GM19099 (cell line): ENCODE data around the gene DPY19L3.

Source experiments
- POLR2A ChIP-seq: IDR thresholded peaks from 3 replicates; pipeline ENCODE4 v1.6.1; 2011; ENCODE audit warnings: low read depth; ENCODE audit not compliant: insufficient read length; ENCODE audit errors: extremely low read depth

DPY19L3 gene

GRCh38 chr19:32418155-32418554, 12.6 kb downstream of the DPY19L3 start:
- TF ChIP-seq POLR2A: no peak

DNA sequence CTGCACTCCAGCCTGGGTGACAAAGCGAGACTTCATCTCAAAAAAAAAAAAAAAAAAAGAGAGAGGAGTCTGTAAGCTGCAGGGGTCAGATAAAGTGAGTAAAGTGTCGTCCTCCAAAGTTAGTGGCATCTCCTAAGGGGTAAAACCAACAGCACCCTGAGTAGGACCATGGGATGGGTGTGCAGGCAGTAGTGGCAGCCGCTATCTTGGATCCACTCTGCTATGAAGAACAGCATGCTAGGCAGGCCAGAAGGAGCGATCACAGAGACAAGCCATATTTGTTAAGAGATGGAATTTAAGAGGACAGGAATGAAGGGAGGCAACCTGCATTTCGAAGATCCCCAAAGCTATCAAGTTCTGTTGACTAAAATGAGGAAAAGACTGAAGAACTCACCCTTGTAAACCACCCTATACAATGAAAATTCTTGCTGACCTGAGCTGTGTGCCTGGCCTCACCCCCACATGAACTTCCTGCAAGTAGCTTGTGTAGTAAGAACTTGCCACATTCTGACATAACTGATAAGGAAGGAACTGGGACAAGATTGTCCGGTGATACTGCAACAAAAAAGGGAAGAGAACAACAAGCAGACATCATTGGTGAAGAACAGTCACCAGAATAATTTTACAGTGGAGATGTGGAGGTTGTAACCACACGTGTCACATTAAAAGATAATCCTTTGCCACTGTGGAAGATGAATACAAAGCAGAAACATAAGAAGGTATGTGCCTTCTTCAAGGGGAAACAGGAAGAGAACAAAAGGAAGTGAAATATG, 16.2 kb downstream of the DPY19L3 start:
- TF ChIP-seq POLR2A: no peak

- no peak for TF ChIP-seq POLR2A
These were observed 16.9 kb downstream of the DPY19L3 start for GRCh38 chr19:32422435-32422834.

DNA sequence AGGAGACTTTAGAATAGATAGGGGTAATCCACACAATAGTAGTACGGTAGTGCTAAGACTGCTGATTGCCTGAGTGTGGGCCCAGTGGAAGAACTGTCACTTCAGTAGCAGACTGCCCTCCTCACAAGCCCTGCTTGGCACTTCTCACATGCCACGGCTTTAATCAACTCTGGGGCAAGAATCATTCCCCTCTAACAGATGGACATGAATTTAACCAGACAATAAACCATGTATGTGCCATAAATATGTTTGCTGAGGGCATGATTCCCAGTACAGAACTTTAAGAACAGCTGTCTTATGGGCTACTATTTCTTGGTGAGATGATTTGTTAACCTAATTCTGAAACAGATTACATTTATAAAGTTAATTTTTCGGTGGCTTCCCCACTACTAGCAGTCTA, 22.0 kb downstream of the DPY19L3 start:
- TF ChIP-seq POLR2A: no peak

DNA sequence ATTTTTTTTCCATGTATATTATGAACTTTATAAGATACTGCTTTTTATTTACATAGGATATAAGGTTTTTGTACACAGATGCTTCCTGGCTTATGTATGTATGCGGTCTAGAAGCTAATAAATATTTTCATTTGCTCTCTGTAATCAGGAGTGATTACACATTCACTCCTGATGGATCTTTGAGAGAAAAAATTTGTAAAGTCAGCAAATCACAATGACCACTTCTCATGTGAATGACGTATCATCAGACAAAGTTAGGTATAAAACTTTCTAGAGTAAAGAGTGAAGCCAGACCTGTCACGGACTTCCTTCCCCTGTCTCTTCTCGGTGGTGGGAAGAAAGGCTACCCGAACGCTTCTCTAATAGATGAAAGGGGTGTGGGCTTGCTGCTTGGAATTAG, 31.1 kb downstream of the DPY19L3 start:
- no peak for TF ChIP-seq POLR2A

DNA sequence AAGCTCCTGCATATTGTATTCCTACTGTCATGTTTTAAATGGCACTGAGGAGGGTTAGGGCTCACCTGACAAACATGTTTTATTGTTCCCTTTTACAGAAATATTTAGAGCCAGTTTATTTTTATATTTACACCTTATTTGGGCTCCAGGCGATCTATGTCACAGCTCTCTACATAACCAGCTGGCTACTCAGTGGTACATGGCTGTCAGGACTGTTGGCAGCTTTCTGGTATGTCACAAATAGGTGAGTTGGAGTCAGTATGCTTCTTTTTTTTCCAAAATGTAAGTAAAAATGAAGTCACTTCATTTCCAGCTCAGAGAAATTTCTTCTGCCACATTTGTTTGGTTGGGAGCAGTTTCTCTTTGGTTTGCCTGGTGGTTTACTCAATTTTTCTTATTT, 31.5 kb downstream of the DPY19L3 start:
- no peak for TF ChIP-seq POLR2A

GRCh38 chr19:32438751-32439150, 33.2 kb downstream of the DPY19L3 start:
- no peak for TF ChIP-seq POLR2A

DNA sequence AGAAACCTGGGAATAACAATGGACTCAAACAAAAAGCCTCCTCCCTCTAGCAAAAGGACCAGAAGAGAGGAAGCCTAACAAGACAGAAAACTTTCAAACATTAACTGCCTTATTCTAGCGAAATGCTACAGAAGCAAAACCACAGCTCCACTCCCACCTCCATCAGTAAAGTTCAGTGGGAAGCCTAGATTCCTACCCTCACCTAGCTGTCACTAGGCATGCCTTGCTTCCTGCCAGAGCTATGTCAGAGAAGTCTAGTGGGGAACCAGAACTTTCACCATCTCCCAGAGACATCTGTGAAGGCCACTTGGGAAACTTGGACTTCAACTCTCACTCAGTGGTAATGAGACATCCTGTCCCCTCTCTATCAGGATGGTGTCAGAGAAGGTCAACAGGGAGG, 37.1 kb downstream of the DPY19L3 start:
- no peak for TF ChIP-seq POLR2A

DNA sequence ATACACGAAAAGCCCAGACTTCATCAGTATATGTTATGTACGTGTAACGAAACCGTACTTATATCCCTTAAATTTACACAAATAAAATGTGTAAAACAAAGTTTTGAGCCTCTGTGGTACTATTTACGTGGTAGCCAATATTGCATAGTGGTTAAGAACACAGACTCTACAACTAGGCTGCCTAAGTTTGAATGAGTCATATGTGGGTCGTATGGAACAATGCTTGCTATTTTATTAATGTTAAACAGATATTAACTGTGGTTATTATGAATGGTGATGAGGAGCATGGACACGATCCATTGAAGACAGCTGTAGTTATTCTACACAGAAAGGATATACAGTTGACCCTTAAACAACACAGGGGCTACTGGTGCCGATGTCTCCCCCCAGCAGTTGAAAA, 42.5 kb downstream of the DPY19L3 start:
- TF ChIP-seq POLR2A: no peak

DNA sequence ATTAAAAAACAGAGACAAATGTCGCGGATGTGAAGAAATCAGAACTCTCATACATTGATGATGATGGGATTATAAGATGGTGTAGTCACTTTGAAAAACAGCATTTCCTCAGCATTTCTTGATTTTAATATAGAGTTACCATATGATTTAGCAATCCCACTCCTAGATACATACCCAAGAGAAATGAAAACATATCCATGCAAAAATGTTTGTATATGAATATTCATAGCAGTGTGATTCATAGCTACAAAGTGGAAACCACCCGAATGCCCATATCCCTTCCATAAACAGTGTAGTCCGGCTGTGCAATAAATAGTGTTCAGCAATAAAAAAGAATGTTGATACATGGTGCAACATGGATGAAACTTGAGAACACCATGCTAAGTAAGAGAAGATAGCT, 44.6 kb downstream of the DPY19L3 start:
- no peak for TF ChIP-seq POLR2A

DNA sequence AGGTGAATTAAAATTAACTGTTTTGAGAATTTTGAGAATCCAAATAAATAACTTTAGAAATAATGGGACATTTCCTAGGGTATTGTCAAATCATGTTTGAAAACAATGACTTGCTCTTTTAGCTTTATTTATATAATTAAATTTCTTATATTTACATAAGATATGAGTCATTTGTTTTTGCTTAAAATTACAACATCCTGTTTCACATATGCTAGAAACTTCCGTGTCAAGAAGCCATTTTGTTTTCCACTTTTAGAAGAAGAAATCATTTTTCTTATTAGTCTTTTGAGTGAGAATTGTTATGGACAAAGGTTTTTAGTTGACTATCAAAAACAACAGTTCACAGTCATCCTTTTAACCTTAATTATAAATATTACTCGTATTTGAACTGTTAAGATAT, 48.2 kb downstream of the DPY19L3 start:
- TF ChIP-seq POLR2A: no peak

GRCh38 chr19:32456406-32456805, 50.8 kb downstream of the DPY19L3 start:
- no peak for TF ChIP-seq POLR2A

DNA sequence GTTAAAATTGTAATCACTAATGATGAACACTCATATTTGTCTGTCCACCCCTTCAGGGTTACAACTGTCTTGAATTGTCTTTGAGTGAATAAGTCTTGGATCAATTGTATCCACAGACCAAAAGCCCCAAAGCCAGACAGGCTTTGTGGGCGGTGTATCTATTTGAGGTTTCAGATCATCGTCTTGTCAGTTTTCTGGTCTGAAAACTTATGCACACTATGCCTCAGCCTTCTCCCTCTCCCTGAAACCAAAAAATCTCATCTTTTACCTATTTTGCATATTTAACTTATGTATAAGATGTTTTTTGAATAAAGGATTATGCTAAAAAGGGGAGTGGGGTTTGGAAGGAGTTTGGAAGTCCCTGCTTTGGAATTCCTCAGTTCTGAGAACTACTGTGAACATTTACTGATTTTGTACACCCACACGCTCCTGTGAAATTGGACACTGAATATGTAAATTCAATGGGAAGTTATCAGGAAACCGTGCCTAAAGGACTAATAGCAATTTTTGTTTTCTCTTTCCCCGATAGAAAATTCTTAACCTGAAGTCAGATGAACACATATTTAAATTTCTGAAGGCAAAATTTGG, 52.1 kb downstream of the DPY19L3 start:
- TF ChIP-seq POLR2A: no peak

DNA sequence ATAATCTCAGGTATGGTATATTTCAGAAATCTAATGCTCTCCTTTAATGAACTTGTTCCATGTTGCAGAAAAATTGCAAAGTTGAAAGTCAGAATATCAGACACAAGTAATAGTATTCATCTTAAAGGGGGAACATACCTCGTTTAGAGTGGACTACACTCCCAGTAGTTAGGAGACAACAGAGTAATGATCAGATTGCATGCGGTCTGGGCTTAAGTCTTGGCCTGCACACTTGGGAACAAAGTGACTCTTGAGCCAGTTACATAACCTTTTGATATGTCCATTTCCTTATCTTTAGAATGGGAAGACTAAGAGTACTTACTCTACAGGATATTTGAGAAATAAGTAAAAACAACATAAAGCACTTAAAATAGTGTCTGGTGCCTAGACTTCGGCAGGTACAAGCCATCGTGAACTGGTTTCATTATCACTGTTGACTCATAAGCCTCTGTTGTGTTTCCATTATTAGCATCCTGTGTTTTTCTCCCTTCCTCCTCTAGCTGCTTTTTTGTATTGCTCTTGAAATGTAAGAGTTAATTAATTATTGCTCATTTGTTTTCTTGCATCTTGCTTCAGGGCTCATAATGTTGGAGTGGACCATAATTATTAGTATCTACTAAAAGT, 53.0 kb downstream of the DPY19L3 start:
- TF ChIP-seq POLR2A: no peak

DNA sequence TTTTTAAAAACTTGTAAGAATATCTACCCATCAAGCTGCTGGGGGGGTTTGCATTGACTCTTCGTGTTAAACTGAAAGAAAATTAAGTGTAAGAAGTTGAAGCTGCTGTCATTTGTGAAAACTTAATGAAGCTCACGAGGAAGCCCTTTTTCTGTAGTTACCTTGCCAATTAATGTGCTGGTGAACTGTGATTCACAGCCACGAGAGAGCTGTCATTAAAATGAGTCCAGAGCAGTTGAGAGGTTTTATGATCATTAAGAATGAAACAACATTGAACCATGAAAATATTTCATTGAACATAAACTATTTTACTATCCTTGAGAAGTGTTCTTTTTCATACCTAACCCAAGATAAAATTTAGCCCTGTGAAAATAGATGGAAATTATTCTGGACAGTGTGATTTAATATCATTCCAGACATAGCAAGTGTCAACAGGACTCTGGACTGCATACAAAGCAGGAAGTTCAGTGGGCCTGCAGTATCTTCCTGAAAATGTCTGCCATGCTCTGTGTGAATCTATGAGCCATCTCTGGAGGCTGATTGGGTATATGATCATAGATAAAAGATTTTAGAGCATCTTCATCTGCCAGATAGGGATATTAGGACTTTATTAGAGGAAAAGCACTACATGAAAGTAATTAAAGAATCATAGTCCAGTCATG, 53.8 kb downstream of the DPY19L3 start:
- TF ChIP-seq POLR2A: no peak

GRCh38 chr19:32460476-32460875, 54.9 kb downstream of the DPY19L3 start:
- no peak for TF ChIP-seq POLR2A

- no peak for TF ChIP-seq POLR2A
These were observed 58.7 kb downstream of the DPY19L3 start for GRCh38 chr19:32464279-32464678.

DNA sequence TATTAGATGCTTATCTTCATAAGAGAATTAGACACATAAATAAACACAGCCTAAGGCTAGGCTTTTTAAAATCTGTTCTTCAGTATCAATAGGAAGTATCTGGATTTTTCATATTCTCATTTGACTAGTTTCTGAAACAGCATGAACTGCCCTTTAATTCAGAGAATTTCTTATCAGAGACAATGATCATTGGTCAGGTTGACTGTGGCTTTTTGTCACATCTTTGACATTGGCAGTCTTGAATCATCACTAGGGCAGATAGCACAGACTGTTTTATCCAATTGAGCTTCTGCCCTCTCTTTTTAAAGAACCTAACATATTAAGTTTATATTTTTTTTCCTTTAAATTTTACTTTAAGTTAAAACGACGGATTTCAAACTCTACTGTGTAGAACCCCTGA, 59.6 kb downstream of the DPY19L3 start:
- no peak for TF ChIP-seq POLR2A
